Activated CD4-positive, alpha-beta T cell treated with anti-CD3 and anti-CD28 coated beads for 36 hours (primary cell): ENCODE results near the gene MATN1. TPM values are rescaled to one million over a fixed set of nuclear protein-coding genes. Genes with fewer than 3 reads are reported as not detected.

Source experiments
- ATAC-seq: fragments of 200-7000 bp; cut with Tn5 transposase; one replicate; pipeline ENCODE4 v1.10.0; 2021; ENCODE audit warnings: mild to moderate bottlenecking, moderate library complexity
- CTCF ChIA-PET: fragments of 350-600 bp; sonication (Branson Sonifier 250); formaldehyde crosslinking; loops from one replicate; lab custom pipeline; 2021; ENCODE audit warnings: antibody characterized with exemption; lab: Charles Lee
- POLR2A ChIA-PET: fragments of 350-600 bp; sonication (Branson Sonifier 250); formaldehyde crosslinking; loops from one replicate; lab custom pipeline; 2021; ENCODE audit warnings: antibody characterized with exemption, inconsistent platforms; lab: Charles Lee
- DNase-seq: peaks from one replicate; pipeline ENCODE4 v3.0.0-alpha.2; 2020
- H3K27ac Mint-ChIP-seq: one replicate; pipeline ENCODE4 v1.8.0; 2021; ENCODE audit warnings: mixed read lengths
- H3K27me3 Mint-ChIP-seq: one replicate; pipeline ENCODE4 v1.8.0; 2021; ENCODE audit warnings: mixed read lengths
- H3K36me3 Mint-ChIP-seq: one replicate; pipeline ENCODE4 v1.8.0; 2021; ENCODE audit warnings: low read depth, mixed read lengths
- H3K4me1 Mint-ChIP-seq: one replicate; pipeline ENCODE4 v1.8.0; 2021; ENCODE audit warnings: mixed read lengths
- H3K4me3 Mint-ChIP-seq: one replicate; pipeline ENCODE4 v1.8.0; 2021; ENCODE audit warnings: mild to moderate bottlenecking, moderate library complexity, mixed read lengths
- H3K9me3 Mint-ChIP-seq: one replicate; pipeline ENCODE4 v1.8.0; 2021; ENCODE audit warnings: low read depth, mixed read lengths
- intact Hi-C, 2 experiments: fragments of 100-400 bp; cut with DNase I in 1 of 2; cut with micrococcal nuclease in 1 of 2; formaldehyde crosslinking; loops; one replicate each; pipeline versions ENCODE4 v1.14.2 to v1.15.1; 2022 to 2024; cut with DNase I, micrococcal nuclease
- total RNA-seq, 2 experiments: library from RNA; stranded (reverse); gene quantifications; one replicate each; pipeline ENCODE4 v1.2.3, GENCODE V29; 2021

The MATN1 gene
- total RNA-seq, 2 experiments from 2014 or later, result 0.32 to 0.43 TPM

DNA sequence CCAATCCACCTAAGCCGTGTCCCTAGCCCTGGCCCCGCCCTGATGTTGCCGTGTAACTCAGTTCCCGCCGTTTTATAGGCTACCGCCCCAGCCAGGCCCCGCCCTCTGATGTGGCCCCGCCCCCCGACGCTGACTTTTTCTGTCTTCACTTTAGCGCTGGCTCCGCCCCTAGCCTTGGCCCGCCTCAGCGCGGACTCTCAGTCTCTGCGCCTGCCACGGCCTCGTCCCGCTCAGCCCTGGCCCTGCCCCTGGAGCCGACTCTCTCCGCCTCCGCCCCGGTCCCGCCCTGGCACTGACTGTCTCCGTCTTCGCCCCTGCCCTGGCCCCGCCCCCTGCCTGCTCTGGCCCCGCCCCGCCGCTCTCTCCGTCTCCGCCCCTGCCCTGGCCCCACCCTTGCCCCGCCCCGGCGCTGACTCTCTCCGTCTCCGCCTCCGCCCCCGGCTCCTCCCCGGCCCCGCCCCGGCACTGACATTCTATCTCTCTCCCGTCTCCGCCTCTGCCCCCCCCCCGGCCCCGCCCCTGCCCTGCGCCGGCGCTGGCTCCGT is 5.2 kb downstream of the MATN1 start:
- POLR2A ChIA-PET, result interaction anchor here (0.6 to 2.2 kb wide), 6 partner anchors 14 to 1537 kb away, joined by 3 to 14 read pairs (median 4); partner anchors contain the start of gene SRSF4
- Mint-ChIP-seq H3K4me3 (peak overlapping the region; percentile 81), H3K4me1 (peaks cover 18% of the 10 kb centered on the region), H3K27me3 (no peaks in the 10 kb centered on the region), H3K9me3 (peaks cover 6% of the 10 kb centered on the region), H3K27ac (peak overlapping the region; percentile 95), H3K36me3 (peaks cover 3% of the 10 kb centered on the region)
- ATAC-seq (peak; percentile 92), DNase-seq (peak; percentile 100)
- intact Hi-C loops, result loop anchor here (1.0 to 10.0 kb wide), 19 partner anchors 25 to 1831 kb away; partner anchors contain the start of genes MECR (in 2 of the 2), ZCCHC17 (in 2 of the 2), LAPTM5 (in 1 of the 2) and PEF1 (in 1 of the 2)
- CTCF ChIA-PET, result interaction anchor here (0.6 to 5.5 kb wide), 23 partner anchors 10 to 1594 kb away, joined by 3 to 229 read pairs (median 6); partner anchors contain the start of genes LAPTM5 and SDC3

DNA sequence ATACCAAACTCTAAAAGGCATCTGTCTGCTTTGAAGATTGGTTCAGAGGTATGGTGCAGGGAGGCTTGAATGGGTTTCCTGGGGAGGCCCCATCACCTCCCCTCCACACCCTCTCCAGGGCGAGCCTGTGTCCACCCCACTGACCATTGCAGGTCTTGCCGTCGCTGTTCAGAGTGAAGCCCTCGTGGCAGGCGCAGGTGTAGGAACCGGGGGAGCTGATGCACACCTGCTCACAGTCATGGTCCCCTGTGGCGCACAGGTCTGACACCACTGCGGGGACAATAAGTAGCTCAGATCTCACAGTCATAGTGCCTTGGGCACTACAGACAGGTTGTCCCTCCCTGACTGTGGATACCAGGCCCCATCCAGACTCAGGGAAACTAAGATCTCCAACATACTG is 6.7 kb downstream of the MATN1 start:
- ChIA-PET CTCF (interaction anchor here (0.6 to 1.8 kb wide), 4 partner anchors 10 to 575 kb away, joined by 4 to 5 read pairs (median 4); no protein-coding TSS in a partner anchor), POLR2A (no interaction called here)
- intact Hi-C loops, result loop anchor here (5.0 to 10.0 kb wide), 6 partner anchors 211 to 1829 kb away; partner anchors contain the start of genes SERINC2 (in 1 of the 2), SNRNP40 (in 1 of the 2) and ZCCHC17 (in 1 of the 2)
- ATAC-seq (no peak), DNase-seq (no peak)
- H3K4me3 Mint-ChIP-seq, result peak overlapping the region; percentile 81
- H3K36me3 Mint-ChIP-seq, result peaks cover 3% of the 10 kb centered on the region
- H3K27me3 Mint-ChIP-seq, result no peaks in the 10 kb centered on the region
- peaks cover 18% of the 10 kb centered on the region for H3K4me1 Mint-ChIP-seq
- H3K27ac Mint-ChIP-seq, result no peak overlapping the region
- peaks cover 6% of the 10 kb centered on the region for H3K9me3 Mint-ChIP-seq

- POLR2A ChIA-PET, result no interaction called here
Observed at GRCh38 chr1:30715886-30716285, 7.5 kb downstream of the MATN1 start.

DNA sequence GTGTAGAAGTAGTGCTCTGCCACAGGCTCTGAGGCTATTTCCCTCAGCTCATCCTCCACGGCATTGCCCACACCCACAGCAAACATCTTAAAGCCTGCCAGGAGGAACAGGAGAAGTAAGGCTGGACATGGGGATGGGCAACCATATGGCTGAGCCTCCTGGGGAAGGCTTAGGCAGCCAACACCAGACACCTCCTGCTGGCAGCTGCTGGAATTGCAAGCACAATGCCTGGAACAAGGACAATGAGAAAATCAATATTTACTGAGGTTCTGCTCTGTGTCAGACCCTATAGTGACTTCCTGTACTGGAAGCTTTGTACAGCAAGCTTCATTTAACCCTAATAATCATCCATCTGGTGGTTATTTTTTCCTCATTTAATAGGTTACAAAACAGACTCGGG is 8.2 kb downstream of the MATN1 start:
- no peak for ATAC-seq
- POLR2A ChIA-PET, result no interaction called here

More at GRCh38 chr1:30715886-30716285, 7.5 kb downstream of the MATN1 start:
- peaks cover 6% of the 10 kb centered on the region for H3K9me3 Mint-ChIP-seq
- ATAC-seq (no peak), DNase-seq (no peak)
- no peaks in the 10 kb centered on the region for H3K36me3 Mint-ChIP-seq
- no peak overlapping the region for H3K4me3 Mint-ChIP-seq
- CTCF ChIA-PET, result interaction anchor here (0.6 to 2.1 kb wide), 9 partner anchors 9 to 1389 kb away, joined by 3 to 11 read pairs (median 4); no protein-coding TSS in a partner anchor
- intact Hi-C loops, result loop anchor here (5.0 to 10.0 kb wide), 6 partner anchors 211 to 1829 kb away; partner anchors contain the start of genes SERINC2 (in 1 of the 2), SNRNP40 (in 1 of the 2) and ZCCHC17 (in 1 of the 2)
- H3K27me3 Mint-ChIP-seq, result no peaks in the 10 kb centered on the region
- H3K4me1 Mint-ChIP-seq, result peaks cover 18% of the 10 kb centered on the region
- H3K27ac Mint-ChIP-seq, result no peak overlapping the region

DNA sequence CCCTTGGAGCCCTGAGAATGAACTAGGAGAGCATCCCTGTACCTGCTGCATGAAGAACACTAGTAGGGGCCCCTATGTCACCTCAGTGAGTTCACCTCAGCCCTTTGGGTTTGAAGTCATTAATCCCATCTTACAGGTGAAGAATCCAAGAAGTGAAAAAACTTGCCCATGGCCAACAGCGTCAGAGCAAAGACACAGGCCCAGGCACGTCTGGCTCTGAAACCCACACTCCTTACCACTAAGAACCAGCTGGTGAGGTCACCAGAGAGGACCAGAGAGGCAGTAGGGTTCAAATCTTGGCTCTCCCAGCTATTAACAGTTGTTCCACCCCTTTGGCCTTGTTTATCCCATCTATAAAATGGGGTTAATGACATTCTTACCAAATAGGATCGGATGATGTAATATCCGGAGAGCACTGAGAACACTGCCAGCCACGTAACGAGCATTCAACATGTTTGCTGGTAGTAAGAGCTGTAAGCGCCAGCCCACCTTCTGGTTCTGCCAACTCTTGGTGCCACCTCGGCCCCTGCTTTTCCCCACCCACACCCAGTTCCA is 8.8 kb downstream of the MATN1 start:
- no peaks in the 10 kb centered on the region for H3K36me3 Mint-ChIP-seq
- peaks cover 10% of the 10 kb centered on the region for H3K4me1 Mint-ChIP-seq
- no peak overlapping the region for H3K27ac Mint-ChIP-seq
- ATAC-seq (no peak), DNase-seq (no peak)
- H3K4me3 Mint-ChIP-seq, result no peak overlapping the region
- POLR2A ChIA-PET, result no interaction called here
- peaks cover 6% of the 10 kb centered on the region for H3K9me3 Mint-ChIP-seq
- intact Hi-C loops, result loop anchor here (5.0 to 10.0 kb wide), 6 partner anchors 213 to 1827 kb away; partner anchors contain the start of genes SERINC2 (in 1 of the 2), SNRNP40 (in 1 of the 2) and ZCCHC17 (in 1 of the 2)
- CTCF ChIA-PET, result interaction anchor here (1.2 to 2.1 kb wide), 2 partner anchors 36 to 65 kb away, joined by 3 to 11 read pairs; no protein-coding TSS in a partner anchor
- no peaks in the 10 kb centered on the region for H3K27me3 Mint-ChIP-seq

More for the DNA sequence above, 8.2 kb downstream of the MATN1 start:
- intact Hi-C loops, result loop anchor here (5.0 to 10.0 kb wide), 6 partner anchors 212 to 1828 kb away; partner anchors contain the start of genes SERINC2 (in 1 of the 2), SNRNP40 (in 1 of the 2) and ZCCHC17 (in 1 of the 2)
- no peaks in the 10 kb centered on the region for H3K27me3 Mint-ChIP-seq
- CTCF ChIA-PET, result interaction anchor here (0.6 to 2.1 kb wide), 7 partner anchors 8 to 1479 kb away, joined by 3 to 11 read pairs (median 3); no protein-coding TSS in a partner anchor
- H3K36me3 Mint-ChIP-seq, result no peaks in the 10 kb centered on the region
- no peak overlapping the region for H3K27ac Mint-ChIP-seq
- peaks cover 16% of the 10 kb centered on the region for H3K4me1 Mint-ChIP-seq
- H3K4me3 Mint-ChIP-seq, result no peak overlapping the region
- DNase-seq, result peak; percentile 55
- H3K9me3 Mint-ChIP-seq, result peaks cover 6% of the 10 kb centered on the region

DNA sequence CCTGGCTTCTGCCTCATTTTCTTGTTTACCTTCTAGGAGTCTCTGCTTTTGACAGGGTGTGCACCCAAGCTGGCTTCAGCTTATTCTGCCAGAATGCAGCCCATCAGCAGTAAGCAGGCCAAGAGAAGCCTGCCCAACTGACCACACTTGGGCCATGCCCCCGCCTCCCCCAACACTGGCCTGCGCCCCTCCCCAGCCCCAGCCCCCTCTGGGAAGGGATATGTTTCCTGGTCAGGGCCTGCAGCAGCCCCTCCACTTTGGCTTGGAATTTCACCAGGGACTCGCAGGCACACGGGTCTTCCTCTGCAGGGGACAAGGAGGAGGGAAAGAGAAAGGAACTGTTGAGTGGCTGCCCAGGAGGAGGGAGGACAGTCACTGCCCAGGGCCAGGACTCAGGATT is 9.4 kb downstream of the MATN1 start:
- H3K4me3 Mint-ChIP-seq, result no peak overlapping the region
- no peaks in the 10 kb centered on the region for H3K27me3 Mint-ChIP-seq
- H3K4me1 Mint-ChIP-seq, result peaks cover 6% of the 10 kb centered on the region
- no peak overlapping the region for H3K27ac Mint-ChIP-seq
- CTCF ChIA-PET, result interaction anchor here (2.1 kb wide), 1 partner anchor 66 kb away, joined by 11 read pairs; no protein-coding TSS in a partner anchor
- intact Hi-C loops, result loop anchor here in 1 of 2 experiments (10.0 kb wide), 2 partner anchors 701 to 999 kb away; partner anchors contain the start of gene SERINC2
- ATAC-seq, result no peak
- H3K9me3 Mint-ChIP-seq, result peaks cover 6% of the 10 kb centered on the region
- H3K36me3 Mint-ChIP-seq, result no peaks in the 10 kb centered on the region
- POLR2A ChIA-PET, result no interaction called here
- DNase-seq, result no peak

GRCh38 chr1:30713311-30713710 is 10.1 kb downstream of the MATN1 start:
- CTCF ChIA-PET, result interaction anchor here (0.5 kb wide), 1 partner anchor 1837 kb away, joined by 4 read pairs; no protein-coding TSS in a partner anchor
- no peak for DNase-seq
- POLR2A ChIA-PET, result no interaction called here
- Mint-ChIP-seq H3K4me3 (no peak overlapping the region), H3K27ac (no peak overlapping the region), H3K9me3 (peaks cover 6% of the 10 kb centered on the region), H3K36me3 (no peaks in the 10 kb centered on the region), H3K27me3 (no peaks in the 10 kb centered on the region), H3K4me1 (peaks cover 6% of the 10 kb centered on the region)
- intact Hi-C loops, result loop anchor here in 1 of 2 experiments (10.0 kb wide), 2 partner anchors 701 to 999 kb away; partner anchors contain the start of gene SERINC2
- no peak for ATAC-seq

- CTCF ChIA-PET, result no interaction called here
- Mint-ChIP-seq H3K4me1 (peaks cover 3% of the 10 kb centered on the region), H3K9me3 (peaks cover 6% of the 10 kb centered on the region), H3K36me3 (no peaks in the 10 kb centered on the region), H3K27me3 (peaks cover 2% of the 10 kb centered on the region), H3K27ac (no peak overlapping the region), H3K4me3 (no peak overlapping the region)
- POLR2A ChIA-PET, result no interaction called here
- DNase-seq (no peak), ATAC-seq (no peak)
- intact Hi-C loops, result loop anchor here in 1 of 2 experiments (10.0 kb wide), 2 partner anchors 702 to 998 kb away; partner anchors contain the start of gene SERINC2
Observed at GRCh38 chr1:30712583-30712982, 10.8 kb downstream of the MATN1 start.

DNA sequence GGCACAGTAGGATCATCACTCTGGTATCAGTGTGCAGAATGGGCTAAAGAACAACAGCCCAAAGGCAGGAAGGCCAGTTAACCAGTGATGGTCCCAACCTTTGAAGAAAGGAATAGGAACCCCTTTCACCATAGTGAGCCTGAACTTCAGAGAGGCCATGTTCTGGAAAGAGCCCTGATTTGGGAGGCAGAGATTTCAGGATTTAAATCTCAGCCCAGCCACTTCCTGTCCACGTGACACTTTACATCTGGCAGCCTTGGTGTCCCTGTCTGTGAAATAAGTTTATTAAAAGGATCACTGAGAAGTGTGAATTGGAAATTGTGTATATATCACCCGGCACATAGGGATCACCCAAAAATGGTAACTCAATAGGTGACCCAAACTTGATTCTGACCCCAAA is 13.0 kb downstream of the MATN1 start:
- Mint-ChIP-seq H3K9me3 (peaks cover 3% of the 10 kb centered on the region), H3K27me3 (peaks cover 2% of the 10 kb centered on the region), H3K4me1 (no peaks in the 10 kb centered on the region), H3K36me3 (no peaks in the 10 kb centered on the region), H3K27ac (no peak overlapping the region), H3K4me3 (no peak overlapping the region)
- ChIA-PET POLR2A (no interaction called here), CTCF (no interaction called here)
- no peak for ATAC-seq
- intact Hi-C loops, result loop anchor here in 1 of 2 experiments (10.0 kb wide), 2 partner anchors 704 to 996 kb away; partner anchors contain the start of gene SERINC2
- no peak for DNase-seq

DNA sequence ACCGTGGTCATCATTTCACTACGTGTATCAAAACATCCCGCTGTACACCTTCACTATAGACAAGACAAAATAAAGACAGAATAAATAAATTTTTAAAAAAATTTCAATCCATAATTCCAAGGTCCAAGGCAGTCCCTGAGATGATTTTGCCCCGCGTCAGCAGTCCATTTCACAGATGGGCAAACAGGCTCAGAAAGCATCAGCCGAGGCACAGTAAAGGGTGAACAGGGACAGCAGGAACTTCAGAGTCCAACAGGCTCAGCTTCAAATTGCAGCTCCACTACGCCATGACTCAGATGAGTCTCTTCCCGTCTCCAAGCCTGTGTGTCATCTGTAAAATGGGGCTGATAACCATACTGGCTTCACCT is 15.0 kb downstream of the MATN1 start:
- POLR2A ChIA-PET, result no interaction called here
- Mint-ChIP-seq H3K27me3 (peaks cover 2% of the 10 kb centered on the region), H3K27ac (no peak overlapping the region), H3K4me1 (no peaks in the 10 kb centered on the region), H3K36me3 (no peaks in the 10 kb centered on the region), H3K4me3 (no peak overlapping the region), H3K9me3 (no peaks in the 10 kb centered on the region)
- DNase-seq, result no peak
- peak; percentile 10 for ATAC-seq
- CTCF ChIA-PET, result interaction anchor here (0.6 to 1.6 kb wide), 6 partner anchors 98 to 1251 kb away, joined by 3 to 5 read pairs (median 3); no protein-coding TSS in a partner anchor
- intact Hi-C loops, result loop anchor here (1.0 to 5.0 kb wide), 7 partner anchors 296 to 1472 kb away; partner anchors contain the start of gene PTPRU (in 1 of the 2)
